ENCODE results near the gene HMCN1.

- no peak for TF ChIP-seq CTCF (conservative IDR thresholded peaks at IDR 0.05; ENCODE audit: low read depth in 2 of 2)
- no peak for TF ChIP-seq CREB1 (CRISPR knock-in tag; IDR thresholded peaks at IDR 0.05; ENCODE audit: low read depth)
- no peak for TF ChIP-seq POLR2AphosphoS5 (IDR thresholded peaks at IDR 0.05; ENCODE audit: low read depth)
- no peak for TF ChIP-seq EZH2 (IDR thresholded peaks at IDR 0.05; ENCODE audit: low read depth, unreplicated experiment)
- TF ChIP-seq EZH2phosphoT487 (IDR thresholded peaks at IDR 0.05; ENCODE audit: unreplicated experiment): no peak
- no peak for TF ChIP-seq ZNF114 (CRISPR knock-in tag; IDR thresholded peaks at IDR 0.05)
- no peak for TF ChIP-seq REST (IDR thresholded peaks at IDR 0.05; ENCODE audit: unreplicated experiment)
These were observed 332.2 kb downstream of the HMCN1 start for GRCh38 chr1:186066411-186066810.
